ENCODE data around the gene SMPX. TPM values are rescaled to one million over a fixed set of nuclear protein-coding genes. Genes with fewer than 3 reads are reported as not detected.
"Not testable (repeated sequence)": the region's sequence is repeated elsewhere in the genome, so short reads cannot be mapped to it uniquely, and the experiment has no call there.

SMPX gene
- not detected for total RNA-seq

DNA sequence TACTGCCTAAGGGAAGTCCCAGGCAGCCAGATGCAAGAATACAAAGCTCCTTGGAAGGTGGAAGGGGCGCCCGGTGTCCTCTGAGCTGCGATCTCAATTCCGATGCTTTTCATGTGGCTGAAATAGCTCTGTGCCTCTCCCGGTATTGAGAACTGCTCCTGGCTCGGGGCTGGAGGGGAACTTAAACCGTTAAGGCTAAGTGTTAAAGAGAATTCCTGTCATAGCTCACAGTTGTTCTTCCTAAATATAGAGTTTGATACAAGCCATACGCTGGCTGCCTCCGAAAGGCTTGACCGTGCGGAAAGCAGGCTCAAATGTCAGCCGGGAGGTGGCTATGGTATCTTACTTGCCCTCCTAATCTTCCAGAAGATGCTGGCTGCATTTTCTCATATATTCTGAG, at the start of gene SMPX:
TSS of gene SMPX (minus strand) at position 157 of the 400 bp plus-strand sequence. CDS start 3,826 bp downstream, outside the sequence.
- ChIA-PET CTCF (interaction anchor here (0.8 to 2.2 kb wide), 4 partner anchors 8 to 13 kb away, joined by 3 to 7 read pairs (median 4); no protein-coding TSS in a partner anchor), POLR2A (no interaction called here)
- H3K4me1 Mint-ChIP-seq = no peaks in the 10 kb centered on the region
- no peaks in the 10 kb centered on the region for H3K9me3 Mint-ChIP-seq
- H3K36me3 Mint-ChIP-seq (ENCODE audit: low read depth) = no peaks in the 10 kb centered on the region
- no peak within 1 kb of the TSS for H3K27ac Mint-ChIP-seq
- H3K27me3 Mint-ChIP-seq = no peaks in the 10 kb centered on the region
- no peak for DNase-seq
- no peak within 1 kb of the TSS for H3K4me3 Mint-ChIP-seq

DNA sequence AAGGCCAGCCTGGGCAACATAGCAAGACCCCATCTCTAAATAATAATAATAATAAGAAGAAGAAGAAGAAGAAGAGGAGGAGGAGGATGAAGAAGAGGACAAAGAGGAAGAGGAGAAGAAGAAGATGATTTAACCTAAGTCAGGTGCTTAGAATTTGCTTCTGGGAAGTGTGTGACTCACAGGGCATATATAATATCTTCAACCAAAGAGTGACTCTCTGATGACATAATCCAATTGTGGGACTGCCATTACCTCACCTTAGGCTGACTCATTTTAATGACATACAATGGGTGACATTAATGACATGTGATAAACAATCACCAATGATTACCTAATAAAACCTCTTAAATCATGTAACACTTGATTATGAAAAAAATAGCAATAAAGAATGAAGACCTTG, 48.8 kb upstream of the SMPX start:
- DNase-seq = no peak
- Mint-ChIP-seq H3K9me3 (no peaks in the 10 kb centered on the region), H3K27me3 (no peaks in the 10 kb centered on the region), H3K36me3 (ENCODE audit: low read depth) (no peaks in the 10 kb centered on the region), H3K4me1 (no peaks in the 10 kb centered on the region), H3K4me3 (no peak overlapping the region), H3K27ac (no peak overlapping the region)
- POLR2A ChIA-PET = no interaction called here
- CTCF ChIA-PET = no interaction called here

DNA sequence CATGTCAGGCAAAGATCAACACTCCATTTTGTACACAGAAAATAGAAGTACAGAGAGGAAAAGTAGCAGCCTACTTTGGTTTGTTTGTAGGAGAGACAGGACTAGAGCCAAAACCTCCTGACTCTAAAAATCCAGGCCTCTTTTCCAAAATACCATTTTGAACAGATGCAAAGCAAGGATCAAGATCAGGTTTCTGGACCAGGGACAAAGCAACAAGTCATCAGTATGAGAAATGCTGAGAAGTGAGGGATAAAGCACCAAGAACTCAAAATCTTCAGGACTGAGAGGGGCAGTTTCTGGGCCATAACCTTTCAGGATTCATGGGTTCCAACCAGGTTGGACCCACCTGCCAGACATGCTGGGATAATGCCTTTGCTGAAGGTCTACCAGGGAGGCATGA, 44.9 kb upstream of the SMPX start:
- POLR2A ChIA-PET = no interaction called here
- no peak overlapping the region for H3K27ac Mint-ChIP-seq
- CTCF ChIA-PET = no interaction called here
- no peaks in the 10 kb centered on the region for H3K9me3 Mint-ChIP-seq
- DNase-seq = no peak
- no peak overlapping the region for H3K4me3 Mint-ChIP-seq
- no peaks in the 10 kb centered on the region for H3K27me3 Mint-ChIP-seq
- H3K36me3 Mint-ChIP-seq (ENCODE audit: low read depth) = no peaks in the 10 kb centered on the region
- no peaks in the 10 kb centered on the region for H3K4me1 Mint-ChIP-seq

DNA sequence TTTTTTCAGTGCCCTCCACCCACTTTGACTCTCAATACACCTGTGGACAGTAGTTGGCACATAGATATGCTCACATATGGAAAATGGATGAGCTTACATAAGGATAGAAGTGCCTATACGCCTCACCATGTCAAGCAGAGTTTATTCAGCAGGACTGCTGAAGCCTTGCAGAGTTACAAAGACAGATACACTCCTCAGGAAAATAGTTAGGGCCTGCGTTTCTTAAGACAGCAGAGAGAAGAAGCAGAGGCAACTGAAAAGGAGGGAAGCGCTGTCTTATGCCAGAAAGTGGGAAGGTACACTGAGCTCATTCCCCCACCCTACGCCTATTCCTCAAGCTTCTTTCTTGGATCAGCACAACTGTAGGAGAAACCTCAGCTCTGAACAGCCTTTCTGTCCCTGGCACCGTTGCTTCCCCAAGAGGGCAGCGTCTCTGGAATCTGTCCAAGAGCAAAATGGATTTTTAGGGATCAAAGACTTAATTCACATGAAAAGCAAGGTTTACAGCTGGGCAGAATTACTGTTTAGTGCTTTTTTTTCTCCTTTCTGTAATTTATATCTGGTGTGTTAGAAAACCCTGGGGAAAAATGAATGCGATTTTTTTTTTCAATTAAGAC, 44.2 kb upstream of the SMPX start:
- POLR2A ChIA-PET = no interaction called here
- no peaks in the 10 kb centered on the region for H3K9me3 Mint-ChIP-seq
- no peak for DNase-seq
- no peaks in the 10 kb centered on the region for H3K36me3 Mint-ChIP-seq (ENCODE audit: low read depth)
- CTCF ChIA-PET = no interaction called here
- H3K4me3 Mint-ChIP-seq = no peak overlapping the region
- H3K27me3 Mint-ChIP-seq = no peaks in the 10 kb centered on the region
- H3K4me1 Mint-ChIP-seq = no peaks in the 10 kb centered on the region
- H3K27ac Mint-ChIP-seq = no peak overlapping the region

DNA sequence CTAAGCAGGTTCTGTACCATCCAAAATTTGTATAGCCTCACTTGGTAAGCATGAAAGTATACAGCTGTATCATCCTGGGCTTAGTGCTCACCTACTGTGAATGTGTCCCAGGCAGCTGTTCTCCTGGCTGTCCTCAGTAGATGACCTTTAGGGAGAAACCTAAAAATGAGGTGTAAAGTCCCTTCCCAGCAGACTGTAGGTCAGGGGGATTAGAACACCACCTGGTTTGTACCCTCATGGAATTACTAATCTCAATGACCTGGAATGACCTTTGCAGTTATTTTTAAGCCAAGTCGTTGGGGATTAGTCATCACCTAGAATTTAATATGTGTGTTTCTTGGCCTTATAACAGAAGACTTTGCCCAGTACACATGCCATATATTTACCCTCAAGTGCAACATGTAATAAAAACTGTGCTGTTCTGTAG, 42.4 kb upstream of the SMPX start:
- no peaks in the 10 kb centered on the region for H3K9me3 Mint-ChIP-seq
- no peak overlapping the region for H3K27ac Mint-ChIP-seq
- peaks cover under 1% of the 10 kb centered on the region for H3K27me3 Mint-ChIP-seq
- DNase-seq = no peak
- CTCF ChIA-PET = no interaction called here
- H3K4me3 Mint-ChIP-seq = no peak overlapping the region
- H3K4me1 Mint-ChIP-seq = no peaks in the 10 kb centered on the region
- no peaks in the 10 kb centered on the region for H3K36me3 Mint-ChIP-seq (ENCODE audit: low read depth)
- POLR2A ChIA-PET = no interaction called here

DNA sequence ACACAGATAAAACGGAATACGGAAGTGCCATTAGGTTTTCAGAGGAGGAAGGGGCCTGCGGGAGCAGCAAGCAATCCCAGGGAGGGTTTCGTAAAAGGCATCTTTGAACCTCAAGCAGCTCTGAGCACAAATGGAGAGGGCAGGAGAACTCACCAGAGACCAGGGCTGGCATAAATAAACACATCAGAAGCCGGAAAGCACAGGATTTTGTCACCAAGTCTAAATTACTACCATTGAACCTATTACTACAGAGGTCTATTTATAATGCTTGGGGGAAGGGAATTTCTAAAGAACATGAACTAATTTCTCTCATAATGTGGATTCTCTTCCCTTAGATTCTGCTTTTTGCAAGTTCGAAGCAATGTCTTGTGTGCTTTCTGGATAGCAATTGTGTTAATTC, 41.9 kb upstream of the SMPX start:
- no peak overlapping the region for H3K27ac Mint-ChIP-seq
- ChIA-PET CTCF (no interaction called here), POLR2A (no interaction called here)
- no peaks in the 10 kb centered on the region for H3K9me3 Mint-ChIP-seq
- DNase-seq = no peak
- H3K4me1 Mint-ChIP-seq = no peaks in the 10 kb centered on the region
- peaks cover 3% of the 10 kb centered on the region for H3K27me3 Mint-ChIP-seq
- H3K4me3 Mint-ChIP-seq = no peak overlapping the region
- no peaks in the 10 kb centered on the region for H3K36me3 Mint-ChIP-seq (ENCODE audit: low read depth)

DNA sequence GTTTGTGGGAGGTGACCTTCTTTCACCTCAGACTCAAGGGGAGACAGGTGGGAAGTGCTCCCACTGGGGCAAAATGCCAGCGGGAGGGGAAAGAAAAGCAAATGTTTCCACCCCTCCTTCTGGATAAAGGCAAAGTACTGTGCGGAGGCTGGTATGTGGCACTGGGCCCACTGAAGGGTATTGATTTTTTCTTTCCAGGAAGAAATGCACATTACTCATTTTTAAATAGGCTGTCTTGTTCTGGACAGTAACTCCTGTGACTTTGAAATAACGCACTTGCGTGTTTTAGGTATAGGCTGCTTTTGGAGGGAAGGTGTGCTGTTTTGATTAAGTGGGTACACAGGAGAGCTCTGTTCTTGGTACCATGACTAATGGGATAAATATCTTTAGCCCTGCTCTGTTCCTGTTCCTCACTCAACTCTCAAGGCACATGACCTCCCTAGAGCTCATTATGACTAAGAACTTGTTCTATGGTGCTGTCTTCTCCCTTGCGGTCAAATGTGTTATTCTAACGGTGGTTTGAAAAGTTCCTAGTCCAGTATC, 40.8 kb upstream of the SMPX start:
- Mint-ChIP-seq H3K27me3 (peaks cover 3% of the 10 kb centered on the region), H3K27ac (no peak overlapping the region), H3K9me3 (no peaks in the 10 kb centered on the region), H3K4me3 (no peak overlapping the region), H3K4me1 (no peaks in the 10 kb centered on the region), H3K36me3 (ENCODE audit: low read depth) (no peaks in the 10 kb centered on the region)
- CTCF ChIA-PET = no interaction called here
- no peak for DNase-seq
- POLR2A ChIA-PET = no interaction called here

DNA sequence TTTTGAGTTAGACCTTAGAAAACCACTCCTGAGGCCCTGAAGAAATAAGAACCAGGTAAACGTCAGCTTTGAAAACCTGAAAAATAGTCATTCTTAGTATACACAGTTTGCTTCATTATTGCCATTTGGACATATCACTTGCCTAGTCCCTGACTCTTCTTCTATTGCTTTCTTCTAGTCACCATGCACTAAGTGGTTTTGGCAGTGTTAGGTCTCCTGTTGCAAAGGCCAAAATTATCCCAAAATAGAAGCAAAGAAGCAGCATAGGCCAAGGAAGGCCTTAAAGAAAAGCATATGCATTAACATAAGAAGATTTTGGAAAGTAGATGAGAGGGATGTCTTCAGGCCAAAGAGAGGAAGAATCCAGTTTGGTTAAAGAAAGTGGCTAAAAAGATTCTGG, 24.1 kb upstream of the SMPX start:
- CTCF ChIA-PET = interaction anchor here (1.0 kb wide), 1 partner anchor 9 kb away, joined by 3 read pairs; no protein-coding TSS in a partner anchor
- H3K9me3 Mint-ChIP-seq = no peaks in the 10 kb centered on the region
- no peak overlapping the region for H3K27ac Mint-ChIP-seq
- H3K36me3 Mint-ChIP-seq (ENCODE audit: low read depth) = no peaks in the 10 kb centered on the region
- POLR2A ChIA-PET = no interaction called here
- H3K4me3 Mint-ChIP-seq = no peak overlapping the region
- H3K4me1 Mint-ChIP-seq = peaks cover 28% of the 10 kb centered on the region
- H3K27me3 Mint-ChIP-seq = peaks cover 12% of the 10 kb centered on the region
- no peak for DNase-seq

DNA sequence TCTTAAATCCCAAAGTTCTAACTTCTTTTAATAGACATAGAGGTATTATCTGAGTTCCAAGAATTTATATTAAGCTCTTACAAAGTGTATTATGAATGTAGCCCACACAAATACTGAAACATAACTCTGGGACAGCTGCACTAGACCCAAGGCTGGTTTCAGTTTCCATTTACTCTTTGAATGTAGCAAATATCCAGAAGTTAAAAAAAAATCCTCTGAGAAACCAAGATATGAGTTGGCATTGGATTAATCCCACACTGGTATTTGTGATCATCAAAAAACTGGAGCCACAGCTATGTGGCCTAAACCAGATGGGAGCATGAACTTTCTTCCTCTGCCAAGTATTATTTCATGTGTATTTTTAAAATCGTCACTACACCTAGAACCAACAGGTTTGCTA, 23.6 kb upstream of the SMPX start:
- no peak for DNase-seq
- H3K36me3 Mint-ChIP-seq (ENCODE audit: low read depth) = no peaks in the 10 kb centered on the region
- peaks cover 8% of the 10 kb centered on the region for H3K27me3 Mint-ChIP-seq
- ChIA-PET POLR2A (no interaction called here), CTCF (interaction anchor here (1.0 kb wide), 1 partner anchor 9 kb away, joined by 3 read pairs; no protein-coding TSS in a partner anchor)
- no peaks in the 10 kb centered on the region for H3K9me3 Mint-ChIP-seq
- H3K4me3 Mint-ChIP-seq = no peak overlapping the region
- peaks cover 28% of the 10 kb centered on the region for H3K4me1 Mint-ChIP-seq
- peak overlapping the region; percentile 25 for H3K27ac Mint-ChIP-seq

DNA sequence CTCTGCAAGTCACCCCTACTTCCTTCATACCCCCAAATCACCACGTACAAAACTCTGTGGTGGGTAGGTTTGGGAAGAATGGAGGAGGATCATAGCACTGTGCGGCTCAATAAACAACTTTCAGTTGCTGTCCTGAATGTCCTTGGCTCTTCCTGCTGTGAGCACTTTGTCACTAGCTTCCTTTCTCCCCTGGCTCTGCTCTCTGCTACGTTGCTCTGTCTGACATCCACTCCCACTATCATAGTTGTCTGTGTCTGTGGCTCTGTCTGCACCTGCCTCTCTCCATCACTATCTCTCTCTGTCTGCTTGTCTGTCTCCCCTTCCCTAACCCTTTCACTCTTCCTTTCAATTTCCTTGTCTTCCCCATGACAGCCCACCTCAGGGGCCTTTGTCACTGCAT, 21.2 kb upstream of the SMPX start:
- ChIA-PET POLR2A (no interaction called here), CTCF (no interaction called here)
- peaks cover 40% of the 10 kb centered on the region for H3K4me1 Mint-ChIP-seq
- no peak overlapping the region for H3K4me3 Mint-ChIP-seq
- H3K9me3 Mint-ChIP-seq = peaks cover 6% of the 10 kb centered on the region
- peak overlapping the region; percentile 9 for H3K27ac Mint-ChIP-seq
- no peaks in the 10 kb centered on the region for H3K27me3 Mint-ChIP-seq
- H3K36me3 Mint-ChIP-seq (ENCODE audit: low read depth) = peaks cover 6% of the 10 kb centered on the region
- DNase-seq = no peak

DNA sequence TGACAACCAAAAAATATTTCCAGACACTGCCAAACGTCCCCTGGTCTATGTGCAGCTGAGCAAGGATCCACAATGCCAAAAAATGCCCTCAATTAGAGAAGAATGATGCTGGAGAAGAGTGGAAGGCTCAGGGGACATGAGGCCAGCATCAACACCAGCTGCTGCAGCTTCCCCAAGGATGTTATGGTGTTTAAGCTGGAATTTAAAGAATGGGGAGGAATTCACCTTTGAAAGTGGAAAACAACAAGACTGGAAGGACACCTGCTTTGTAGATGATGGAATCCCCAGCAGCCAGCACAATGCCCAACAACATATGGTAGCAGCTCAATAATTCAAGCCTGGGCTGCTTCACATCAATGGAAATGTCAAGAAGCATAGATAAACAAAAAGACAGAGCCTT, 20.3 kb upstream of the SMPX start:
- ChIA-PET CTCF (interaction anchor here (0.5 kb wide), 1 partner anchor 119 kb away, joined by 3 read pairs; no protein-coding TSS in a partner anchor), POLR2A (no interaction called here)
- Mint-ChIP-seq H3K27me3 (no peaks in the 10 kb centered on the region), H3K36me3 (ENCODE audit: low read depth) (peaks cover 7% of the 10 kb centered on the region), H3K4me1 (peaks cover 48% of the 10 kb centered on the region), H3K9me3 (peaks cover 6% of the 10 kb centered on the region), H3K4me3 (no peak overlapping the region), H3K27ac (no peak overlapping the region)
- DNase-seq = no peak

DNA sequence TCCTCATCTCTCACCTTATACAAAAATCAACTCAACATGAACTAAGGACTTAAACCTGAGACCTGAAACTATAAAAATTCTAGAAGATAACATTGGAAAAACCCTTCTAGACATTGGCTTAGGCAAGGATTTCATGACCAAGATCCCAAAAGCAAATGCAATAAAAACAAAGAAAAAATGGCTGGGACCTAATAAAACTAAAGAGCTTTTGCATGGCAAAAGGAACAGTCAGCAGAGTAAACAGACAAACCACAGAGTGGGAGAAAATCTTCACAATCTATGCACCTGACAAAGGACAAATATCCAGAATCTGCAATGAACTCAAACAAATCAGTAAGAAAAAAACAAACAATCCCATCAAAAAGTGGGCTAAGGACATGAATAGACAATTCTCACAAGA, 17.2 kb upstream of the SMPX start:
- peaks cover 10% of the 10 kb centered on the region for H3K9me3 Mint-ChIP-seq
- POLR2A ChIA-PET, H3K27ac Mint-ChIP-seq, DNase-seq, CTCF ChIA-PET, H3K27me3 Mint-ChIP-seq, H3K4me3 Mint-ChIP-seq: not testable (repeated sequence)
- peaks cover 14% of the 10 kb centered on the region for H3K36me3 Mint-ChIP-seq (ENCODE audit: low read depth)
- peaks cover 57% of the 10 kb centered on the region for H3K4me1 Mint-ChIP-seq

DNA sequence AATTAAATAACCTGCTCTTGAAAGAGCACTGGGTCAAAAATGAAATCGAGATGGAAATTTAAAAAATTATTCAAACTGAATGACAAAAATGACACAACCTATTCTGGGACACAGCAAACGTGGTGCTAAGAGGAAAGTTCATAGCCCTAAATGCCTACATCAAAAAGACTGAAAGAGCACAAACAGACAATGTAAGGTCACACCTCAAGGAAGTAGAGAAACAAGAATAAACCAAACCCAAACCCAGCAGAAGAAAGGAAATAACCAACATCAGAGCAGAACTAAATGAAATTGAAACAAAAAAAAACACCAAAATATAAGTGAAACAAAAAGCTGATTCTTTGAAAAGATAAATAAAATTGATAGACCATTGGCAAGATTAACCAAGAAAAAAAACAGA, 15.1 kb upstream of the SMPX start:
- H3K27me3 Mint-ChIP-seq, DNase-seq, POLR2A ChIA-PET, CTCF ChIA-PET: not testable (repeated sequence)
- peaks cover 10% of the 10 kb centered on the region for H3K9me3 Mint-ChIP-seq
- H3K4me3 Mint-ChIP-seq = peak overlapping the region; percentile 50
- H3K36me3 Mint-ChIP-seq (ENCODE audit: low read depth) = peaks cover 14% of the 10 kb centered on the region
- peak overlapping the region; percentile 92 for H3K27ac Mint-ChIP-seq
- H3K4me1 Mint-ChIP-seq = peaks cover 42% of the 10 kb centered on the region
